ENCODE measurements around the gene EIF2B4. TPM values are rescaled to one million over a fixed set of nuclear protein-coding genes. Genes with fewer than 3 reads are reported as not detected.
"Not testable (repeated sequence)": the region's sequence is repeated elsewhere in the genome, so short reads cannot be mapped to it uniquely, and the experiment has no call there.

The EIF2B4 gene
- total RNA-seq, 1 donor from 2014 or later = 29.2 TPM

DNA sequence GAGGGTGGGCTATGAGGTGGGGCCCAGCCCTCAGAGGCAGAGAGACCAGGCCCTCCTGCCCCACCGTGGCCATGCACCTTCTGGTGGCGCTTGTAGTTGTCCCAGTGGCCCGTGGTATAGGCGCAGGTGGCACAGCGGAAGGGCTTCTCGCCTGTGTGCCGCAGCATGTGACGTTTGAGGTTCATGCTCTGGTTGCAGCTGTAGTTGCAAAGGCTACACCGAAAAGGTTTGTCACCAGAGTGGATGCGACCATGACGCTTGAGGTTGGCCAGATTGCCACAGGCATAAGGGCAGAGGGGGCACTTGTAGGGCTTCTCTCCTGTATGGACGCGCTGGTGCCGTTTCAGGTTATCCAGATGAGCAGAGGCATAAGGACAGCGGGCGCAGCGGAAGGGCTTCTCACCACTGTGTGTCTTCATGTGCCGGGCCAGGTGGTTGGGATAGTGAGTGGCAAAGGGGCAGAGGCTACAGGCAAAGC, 7.5 kb upstream of the EIF2B4 start:
- no peak for ATAC-seq

DNA sequence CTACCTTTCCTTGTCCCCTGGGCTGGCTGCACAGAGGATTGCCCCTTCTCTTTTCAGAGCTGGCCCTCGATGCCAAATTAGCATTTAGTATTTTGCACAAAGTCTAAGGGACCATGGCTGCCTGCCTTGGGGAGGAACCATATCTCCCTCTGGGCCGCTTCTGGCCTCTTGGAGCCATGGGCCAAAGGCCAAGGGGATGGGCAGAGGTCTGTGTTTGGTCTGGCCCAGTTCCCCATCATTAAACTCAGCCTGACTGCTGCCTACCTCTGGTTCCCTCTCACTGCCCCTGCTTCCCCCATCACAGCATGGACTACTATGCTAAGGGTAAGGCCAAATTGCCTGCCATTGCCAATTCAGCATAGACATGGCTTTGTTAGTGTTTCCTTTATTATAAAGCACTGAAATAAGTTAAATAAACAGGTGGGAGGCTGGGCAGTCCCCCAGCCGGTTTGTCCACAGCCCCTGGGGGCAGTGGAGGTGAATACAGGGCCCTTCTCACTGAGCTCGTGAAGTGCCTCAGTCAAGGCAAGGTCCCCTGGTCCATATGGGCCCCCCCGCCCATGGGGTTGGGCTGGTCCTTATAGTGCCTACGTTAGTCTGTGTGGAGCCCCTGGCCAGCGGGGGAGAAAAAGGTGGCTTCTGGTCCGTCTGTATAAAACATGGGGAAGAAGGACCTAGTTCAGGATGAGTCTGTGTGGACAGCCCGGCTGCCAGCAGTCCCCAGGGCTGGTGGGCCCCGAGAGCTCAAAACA, 6.9 kb upstream of the EIF2B4 start:
- ATAC-seq = no peak

- ATAC-seq = no peak
Observed at GRCh38 chr2:27376151-27376865, 6.2 kb upstream of the EIF2B4 start.

- ATAC-seq = no peak
Observed at GRCh38 chr2:27375513-27376099, 5.5 kb upstream of the EIF2B4 start.

- no peak for ATAC-seq
Observed at GRCh38 chr2:27373567-27373966, 3.4 kb upstream of the EIF2B4 start.

DNA sequence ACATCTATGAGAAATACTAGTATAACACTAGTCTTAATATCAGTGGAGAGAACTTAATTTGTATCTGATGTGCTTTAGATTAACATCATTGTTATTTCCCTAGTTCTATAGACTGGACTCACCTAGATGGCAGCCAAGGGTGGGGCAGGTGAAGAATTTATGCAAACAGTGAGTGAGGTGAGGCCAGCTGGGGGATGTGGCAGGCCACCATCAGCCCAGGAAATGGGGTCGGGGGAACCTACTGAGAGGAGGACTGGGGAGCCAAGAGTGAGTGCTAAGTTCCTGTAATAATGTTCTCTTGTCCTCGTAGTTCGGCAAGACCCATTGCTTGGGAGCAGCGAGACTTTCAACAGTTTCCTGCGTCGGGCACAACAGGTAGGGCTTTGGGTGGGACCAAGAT, 2.8 kb upstream of the EIF2B4 start:
- no peak for ATAC-seq

- peak; percentile 58 for ATAC-seq
Observed at GRCh38 chr2:27370816-27371620, 880 bp upstream of the EIF2B4 start.

- ATAC-seq = peak; percentile 30
Observed at GRCh38 chr2:27369471-27370025, 590 bp downstream of the EIF2B4 start.

GRCh38 chr2:27363933-27364332, 6.2 kb downstream of the EIF2B4 start:
- no peak for ATAC-seq

GRCh38 chr2:27362678-27363420, 7.3 kb downstream of the EIF2B4 start:
- ATAC-seq = no peak

GRCh38 chr2:27356382-27357181, 13.6 kb downstream of the EIF2B4 start, which contains the start of gene GTF3C2:
GTF3C2 (minus strand) TSS chr2:27356764; CDS start chr2:27343554, 13,210 bp downstream.
- peak; percentile 93 for ATAC-seq

DNA sequence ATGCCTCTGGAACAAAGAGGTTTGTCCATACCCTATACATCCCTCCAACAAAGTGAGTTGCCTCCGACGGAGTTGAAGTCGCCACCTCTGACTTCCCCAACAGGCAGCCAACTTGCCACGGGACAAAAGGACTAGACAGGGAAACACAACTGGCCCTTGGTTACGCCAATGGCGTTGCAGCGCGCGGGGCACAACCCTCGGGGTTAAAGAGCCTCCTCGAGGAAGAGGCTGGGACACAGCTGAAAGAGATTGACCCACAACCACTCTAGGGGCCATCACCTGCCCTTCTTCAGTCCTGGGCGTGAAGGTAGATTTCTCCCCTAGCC, 14.1 kb downstream of the EIF2B4 start:
- peak; percentile 45 for ATAC-seq

GRCh38 chr2:27354597-27354927, 15.6 kb downstream of the EIF2B4 start:
- ATAC-seq = no peak

DNA sequence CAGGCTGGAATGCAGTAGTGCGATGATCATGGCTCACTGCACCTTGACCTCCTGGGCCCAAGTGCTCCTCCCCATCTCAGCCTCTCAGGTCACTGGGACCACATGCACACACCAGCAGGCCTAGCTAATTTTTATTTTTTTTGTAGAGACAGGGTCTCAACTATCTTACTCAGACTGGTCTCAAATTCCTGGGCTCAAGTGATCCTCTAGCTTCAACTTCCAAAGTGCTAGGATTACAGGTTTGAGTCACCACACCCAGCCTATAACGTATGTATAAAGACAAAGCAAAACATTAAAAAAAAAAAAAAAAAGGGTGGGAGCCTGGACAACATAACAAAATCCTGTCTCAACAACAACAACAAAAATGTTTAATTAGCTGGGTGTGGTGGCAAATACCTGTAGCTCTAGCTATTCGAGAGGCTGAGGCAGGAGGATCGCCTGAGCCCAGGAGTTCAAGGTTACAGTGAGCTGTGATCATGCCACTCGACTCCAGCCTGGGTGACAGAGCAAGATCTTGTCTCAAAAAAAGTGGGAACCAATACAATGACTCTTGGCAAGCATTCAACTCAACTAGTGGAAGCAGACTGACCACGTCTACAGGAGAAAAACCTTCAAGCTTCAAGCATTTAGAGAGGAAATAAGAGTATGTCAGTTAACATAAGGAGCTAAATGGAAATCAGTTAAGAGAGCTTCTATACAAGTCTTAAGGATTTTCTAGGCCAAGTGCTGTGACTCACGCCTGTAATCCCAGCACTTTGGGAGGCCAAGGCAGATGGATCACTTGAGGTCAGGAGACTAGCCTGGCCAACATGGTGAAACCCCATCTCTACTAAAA, 16.2 kb downstream of the EIF2B4 start:
- no peak for ATAC-seq

DNA sequence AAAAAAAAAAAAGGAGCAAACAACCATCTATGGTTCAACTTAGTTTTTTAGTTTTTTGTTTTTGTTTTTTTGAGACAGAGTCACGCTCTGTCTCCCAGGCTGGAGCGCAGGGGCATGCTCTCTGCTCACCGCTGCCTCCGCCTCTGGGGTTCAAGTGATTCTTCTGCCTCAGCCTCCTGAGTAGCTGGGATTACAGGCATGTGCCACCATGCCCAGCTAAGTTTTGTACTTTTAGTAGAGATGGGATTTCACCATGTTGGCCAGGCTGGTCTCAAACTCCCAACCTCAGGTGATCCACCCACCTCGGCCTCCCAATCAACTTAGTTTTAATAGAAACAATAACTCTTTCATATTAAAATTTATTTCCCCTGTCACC, 16.8 kb downstream of the EIF2B4 start:
- ATAC-seq = not testable (repeated sequence)

DNA sequence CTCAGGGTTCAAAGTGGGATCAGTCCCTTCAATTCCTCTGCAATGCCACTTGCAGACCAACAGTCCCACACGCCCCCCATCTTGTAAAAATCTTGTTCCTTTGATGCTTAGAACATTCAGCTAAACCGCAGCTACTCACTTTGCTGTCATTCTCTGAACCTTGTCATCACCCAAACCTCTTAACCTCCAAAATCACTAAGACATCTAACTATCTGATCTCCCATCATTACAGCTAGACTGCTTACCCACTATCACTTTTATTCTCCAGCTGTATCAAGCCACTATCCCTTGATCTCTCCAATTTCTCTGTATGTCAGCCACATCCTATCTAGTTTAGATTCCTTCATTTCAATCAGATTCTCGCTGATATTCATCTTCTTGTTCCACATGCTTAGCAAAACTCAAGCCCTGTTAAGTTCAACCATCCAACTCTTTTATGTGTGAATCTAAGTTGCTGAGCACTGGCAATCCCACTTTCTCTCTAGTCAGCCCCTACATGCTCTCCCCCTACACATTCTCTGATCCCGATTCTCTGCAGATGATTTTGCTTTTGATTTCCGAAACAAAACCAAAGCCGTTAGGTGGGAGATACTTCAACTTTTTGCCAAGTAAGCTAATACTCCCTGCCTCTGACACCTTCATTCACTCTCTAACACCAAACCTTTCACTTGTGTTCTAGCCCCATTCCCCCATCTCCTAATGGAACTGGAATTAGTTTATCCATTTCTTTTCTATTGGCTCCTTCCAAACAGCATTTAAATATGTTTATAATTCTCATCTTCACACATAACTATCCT, 18.1 kb downstream of the EIF2B4 start:
- no peak for ATAC-seq

- ATAC-seq = no peak
Observed at GRCh38 chr2:27350106-27350693, 19.9 kb downstream of the EIF2B4 start.

DNA sequence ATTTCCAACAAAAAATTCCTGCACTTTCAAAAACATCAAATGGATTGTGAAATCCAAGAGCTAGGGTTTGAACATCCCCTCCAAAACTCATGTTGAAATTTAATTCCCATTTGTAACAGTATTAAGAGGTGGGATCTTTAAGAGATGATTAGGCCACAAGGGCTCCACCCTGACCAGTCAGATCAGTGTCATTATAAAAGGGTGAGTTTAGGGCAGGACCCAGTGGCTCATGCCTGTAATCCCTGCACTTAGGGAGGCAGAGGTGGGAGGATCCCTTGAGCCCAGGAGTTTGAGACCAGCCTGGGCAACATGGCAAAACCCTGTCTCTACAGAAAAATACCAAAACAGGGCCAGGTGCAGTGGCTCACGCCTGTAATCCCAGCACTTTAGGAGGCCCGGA, 22.5 kb downstream of the EIF2B4 start:
- ATAC-seq = peak; percentile 87

DNA sequence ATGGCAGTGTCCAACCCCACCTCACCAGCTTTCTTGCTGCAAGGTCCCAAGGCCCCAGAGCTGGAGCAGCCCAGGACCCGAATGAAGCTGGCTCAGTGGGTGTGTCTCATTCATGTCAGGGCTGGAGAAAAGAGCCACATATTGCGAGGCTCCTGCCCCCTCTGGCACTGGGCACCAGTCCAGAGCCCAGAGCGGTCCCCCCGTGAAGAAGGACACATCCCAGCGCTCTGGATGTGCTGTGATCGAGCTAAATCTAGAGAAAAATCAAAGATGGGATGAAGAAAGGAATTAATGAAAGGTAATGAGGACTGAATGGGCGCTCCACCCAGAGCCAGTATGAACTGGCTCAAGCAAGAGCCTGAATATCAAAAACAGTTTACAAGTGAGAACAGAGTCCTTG, 34.0 kb downstream of the EIF2B4 start:
- no peak for ATAC-seq
